ENCODE data around the gene GRIN2A.

GRCh38 chr16:10112021-10112420 lies 70.2 kb downstream of the GRIN2A start:
- TF ChIP-seq, protein P1, sequence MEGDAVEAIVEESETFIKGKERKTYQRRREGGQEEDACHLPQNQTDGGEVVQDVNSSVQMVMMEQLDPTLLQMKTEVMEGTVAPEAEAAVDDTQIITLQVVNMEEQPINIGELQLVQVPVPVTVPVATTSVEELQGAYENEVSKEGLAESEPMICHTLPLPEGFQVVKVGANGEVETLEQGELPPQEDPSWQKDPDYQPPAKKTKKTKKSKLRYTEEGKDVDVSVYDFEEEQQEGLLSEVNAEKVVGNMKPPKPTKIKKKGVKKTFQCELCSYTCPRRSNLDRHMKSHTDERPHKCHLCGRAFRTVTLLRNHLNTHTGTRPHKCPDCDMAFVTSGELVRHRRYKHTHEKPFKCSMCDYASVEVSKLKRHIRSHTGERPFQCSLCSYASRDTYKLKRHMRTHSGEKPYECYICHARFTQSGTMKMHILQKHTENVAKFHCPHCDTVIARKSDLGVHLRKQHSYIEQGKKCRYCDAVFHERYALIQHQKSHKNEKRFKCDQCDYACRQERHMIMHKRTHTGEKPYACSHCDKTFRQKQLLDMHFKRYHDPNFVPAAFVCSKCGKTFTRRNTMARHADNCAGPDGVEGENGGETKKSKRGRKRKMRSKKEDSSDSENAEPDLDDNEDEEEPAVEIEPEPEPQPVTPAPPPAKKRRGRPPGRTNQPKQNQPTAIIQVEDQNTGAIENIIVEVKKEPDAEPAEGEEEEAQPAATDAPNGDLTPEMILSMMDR (IDR thresholded peaks at IDR 0.05; ENCODE audit: insufficient read depth, low read length), result no peak
- TF ChIP-seq POLR2AphosphoS5 (IDR thresholded peaks at IDR 0.05; ENCODE audit: low read depth) (no peak), GABPA (IDR thresholded peaks at IDR 0.05; ENCODE audit: low read depth) (no peak)

All from HL-60 (cell line).